ENCODE results near the gene FLVCR2. TPM values are rescaled to one million over a fixed set of nuclear protein-coding genes. Genes with fewer than 3 reads are reported as not detected.

FLVCR2 gene
- total and polyA plus RNA-seq, 5 experiments from 2014 or later, result 0.80 to 3.8 (median 1.7) TPM; not detected in 1

DNA sequence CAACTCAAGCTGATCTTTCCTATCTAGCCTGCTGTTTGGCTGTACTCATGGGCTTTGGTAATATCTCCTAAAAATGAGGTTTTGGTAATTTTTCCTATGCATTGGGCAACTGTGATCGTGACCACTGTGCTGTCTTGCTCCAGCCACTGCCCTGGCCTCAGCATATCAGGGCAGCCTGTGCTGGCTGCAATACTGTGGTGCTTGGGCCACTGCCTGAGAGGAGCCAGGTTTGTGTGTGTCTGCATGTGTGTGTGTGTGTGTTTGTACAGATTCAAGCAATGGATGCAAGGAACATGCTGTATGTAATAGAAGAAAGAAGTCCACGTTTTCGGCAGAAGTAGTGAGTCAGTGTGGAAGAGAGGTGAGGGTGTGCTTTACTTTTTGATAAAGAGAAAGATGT is 69.2 kb downstream of the FLVCR2 start:
- Mint-ChIP-seq H3K27ac (peak overlapping the region in 4 of 10 donors; percentile 8 to 25 (median 18)), H3K36me3 (peaks cover 11 to 47% (median 23%) of the 10 kb centered on the region in 3 donors), H3K27me3 (no peaks in the 10 kb centered on the region), H3K9me3 (no peaks in the 10 kb centered on the region), H3K4me1 (no peaks in the 10 kb centered on the region), H3K4me3 (no peak overlapping the region)
- DNase-seq (no peak), ATAC-seq (no peak)
- POLR2A ChIA-PET, result no interaction called here

GRCh38 chr14:75648066-75648838 is 69.8 kb downstream of the FLVCR2 start:
- no peaks in the 10 kb centered on the region for H3K9me3 Mint-ChIP-seq
- peak overlapping the region in 2 of 10 donors; percentile 25 to 79 for H3K27ac Mint-ChIP-seq
- no peaks in the 10 kb centered on the region for H3K27me3 Mint-ChIP-seq
- H3K36me3 Mint-ChIP-seq, result peaks cover 11 to 53% (median 23%) of the 10 kb centered on the region in 3 donors
- ATAC-seq, result no peak
- H3K4me3 Mint-ChIP-seq, result no peak overlapping the region
- POLR2A ChIA-PET, result no interaction called here
- H3K4me1 Mint-ChIP-seq, result no peaks in the 10 kb centered on the region
- no peak for DNase-seq

GRCh38 chr14:75649337-75649736 is 70.9 kb downstream of the FLVCR2 start:
- Mint-ChIP-seq H3K36me3 (peaks cover 11 to 62% (median 23%) of the 10 kb centered on the region in 3 donors), H3K27me3 (no peaks in the 10 kb centered on the region), H3K4me3 (no peak overlapping the region), H3K9me3 (no peaks in the 10 kb centered on the region), H3K4me1 (peaks cover 0 to 4% (median 1%) of the 10 kb centered on the region in 4 donors), H3K27ac (peak overlapping the region in 1 of 10 donors; percentile 29)
- POLR2A ChIA-PET, result no interaction called here
- DNase-seq (no peak), ATAC-seq (no peak)

DNA sequence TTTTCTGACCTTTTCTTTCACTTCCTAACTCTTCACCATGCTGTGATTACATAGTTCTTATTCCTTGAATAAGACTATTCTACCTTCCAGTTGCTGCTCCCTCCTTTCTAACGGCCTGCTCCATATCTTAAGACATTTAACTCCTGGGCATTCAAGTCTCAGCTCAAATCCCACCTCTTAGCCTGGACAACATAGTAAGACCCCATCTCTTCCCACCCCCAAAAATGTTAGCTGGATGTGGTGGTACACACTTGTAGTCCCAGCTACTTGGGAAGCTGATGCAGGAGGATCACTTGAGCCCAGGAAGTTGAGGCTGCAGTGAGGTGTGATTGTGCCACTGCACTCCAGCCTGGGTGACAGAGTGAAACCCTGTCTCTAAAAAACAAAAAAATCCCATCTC is 71.4 kb downstream of the FLVCR2 start:
- H3K4me3 Mint-ChIP-seq, result no peak overlapping the region
- peaks cover 0 to 4% (median 1%) of the 10 kb centered on the region in 4 donors for H3K4me1 Mint-ChIP-seq
- no peaks in the 10 kb centered on the region for H3K9me3 Mint-ChIP-seq
- H3K27me3 Mint-ChIP-seq, result no peaks in the 10 kb centered on the region
- peak overlapping the region in 2 of 10 donors; percentile 20 to 60 for H3K27ac Mint-ChIP-seq
- DNase-seq (no peak), ATAC-seq (no peak)
- POLR2A ChIA-PET, result no interaction called here
- peaks cover 11 to 66% (median 23%) of the 10 kb centered on the region in 3 donors for H3K36me3 Mint-ChIP-seq

- H3K4me1 Mint-ChIP-seq, result peaks cover 0 to 4% (median 1%) of the 10 kb centered on the region in 4 donors
- no peak overlapping the region for H3K4me3 Mint-ChIP-seq
- POLR2A ChIA-PET, result no interaction called here
- H3K9me3 Mint-ChIP-seq, result no peaks in the 10 kb centered on the region
- peaks cover 11 to 73% (median 23%) of the 10 kb centered on the region in 3 donors for H3K36me3 Mint-ChIP-seq
- ATAC-seq (no peak), DNase-seq (no peak)
- peak overlapping the region in 2 of 10 donors; percentile 60 to 71 for H3K27ac Mint-ChIP-seq
- H3K27me3 Mint-ChIP-seq, result no peaks in the 10 kb centered on the region
Observed at GRCh38 chr14:75650253-75651058, 72.0 kb downstream of the FLVCR2 start.

GRCh38 chr14:75653563-75653962 is 75.1 kb downstream of the FLVCR2 start:
- POLR2A ChIA-PET, result interaction anchor here (0.8 to 2.5 kb wide), 2 partner anchors 76 kb away, joined by 4 to 17 read pairs; partner anchors contain the start of gene FLVCR2
- Mint-ChIP-seq H3K27ac (no peak overlapping the region), H3K4me3 (no peak overlapping the region), H3K27me3 (no peaks in the 10 kb centered on the region), H3K4me1 (peaks cover 0 to 8% (median 4%) of the 10 kb centered on the region in 4 donors), H3K36me3 (peaks cover 11 to 79% (median 21%) of the 10 kb centered on the region in 3 donors), H3K9me3 (no peaks in the 10 kb centered on the region)
- ATAC-seq (no peak), DNase-seq (no peak)

- Mint-ChIP-seq H3K36me3 (peaks cover 11 to 72% (median 19%) of the 10 kb centered on the region in 3 donors), H3K9me3 (no peaks in the 10 kb centered on the region), H3K27me3 (no peaks in the 10 kb centered on the region), H3K27ac (peak overlapping the region in 2 of 10 donors; percentile 49 to 50), H3K4me3 (no peak overlapping the region), H3K4me1 (peaks cover 0 to 13% (median 5%) of the 10 kb centered on the region in 4 donors)
- peak; percentile 93 to 96 for ATAC-seq
- peak; percentile 58 to 84 (median 74) for DNase-seq
- POLR2A ChIA-PET, result interaction anchor here (2.5 kb wide), 1 partner anchor 77 kb away, joined by 17 read pairs; the partner anchor contains the start of gene FLVCR2
Observed at GRCh38 chr14:75654127-75654732, 75.8 kb downstream of the FLVCR2 start.

DNA sequence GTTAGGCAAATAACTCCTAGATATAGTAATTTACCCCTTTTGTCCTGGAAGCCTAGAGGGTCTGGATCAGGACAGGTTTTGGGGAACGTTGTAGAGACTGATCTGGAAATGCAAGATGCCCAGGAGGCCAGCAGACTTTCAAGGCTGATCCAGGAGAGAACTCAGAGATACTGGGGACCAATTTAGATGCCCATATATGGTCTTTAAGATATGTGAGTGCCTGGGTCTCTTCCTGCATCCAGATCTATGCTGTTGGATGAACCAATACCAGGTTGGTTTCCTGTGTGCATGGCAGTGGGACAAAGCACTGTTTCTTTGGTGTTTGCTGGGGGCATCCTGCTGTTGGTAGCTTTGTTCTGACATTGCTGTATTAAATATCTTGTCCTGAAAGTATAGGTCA is 76.8 kb downstream of the FLVCR2 start:
- H3K27ac Mint-ChIP-seq, result peak overlapping the region in 2 of 10 donors; percentile 8 to 31
- no peaks in the 10 kb centered on the region for H3K9me3 Mint-ChIP-seq
- H3K4me3 Mint-ChIP-seq, result no peak overlapping the region
- ATAC-seq (no peak), DNase-seq (no peak)
- POLR2A ChIA-PET, result interaction anchor here (2.5 kb wide), 1 partner anchor 78 kb away, joined by 17 read pairs; the partner anchor contains the start of gene FLVCR2
- no peaks in the 10 kb centered on the region for H3K27me3 Mint-ChIP-seq
- peaks cover 7 to 62% (median 9%) of the 10 kb centered on the region in 3 donors for H3K36me3 Mint-ChIP-seq
- peaks cover 0 to 20% (median 13%) of the 10 kb centered on the region in 4 donors for H3K4me1 Mint-ChIP-seq

- POLR2A ChIA-PET, result interaction anchor here (0.7 kb wide), 1 partner anchor 1110 kb away, joined by 6 read pairs; no protein-coding TSS in a partner anchor
- H3K4me1 Mint-ChIP-seq, result peaks cover 5 to 33% (median 24%) of the 10 kb centered on the region in 4 donors
- H3K4me3 Mint-ChIP-seq, result no peak overlapping the region
- H3K27me3 Mint-ChIP-seq, result no peaks in the 10 kb centered on the region
- ATAC-seq, result no peak
- DNase-seq, result no peak
- H3K27ac Mint-ChIP-seq, result peak overlapping the region in 3 of 10 donors; percentile 2 to 53 (median 30)
- H3K36me3 Mint-ChIP-seq, result peaks cover 0 to 42% (median 0%) of the 10 kb centered on the region in 3 donors
- no peaks in the 10 kb centered on the region for H3K9me3 Mint-ChIP-seq
Observed at GRCh38 chr14:75657331-75657730, 78.9 kb downstream of the FLVCR2 start.

DNA sequence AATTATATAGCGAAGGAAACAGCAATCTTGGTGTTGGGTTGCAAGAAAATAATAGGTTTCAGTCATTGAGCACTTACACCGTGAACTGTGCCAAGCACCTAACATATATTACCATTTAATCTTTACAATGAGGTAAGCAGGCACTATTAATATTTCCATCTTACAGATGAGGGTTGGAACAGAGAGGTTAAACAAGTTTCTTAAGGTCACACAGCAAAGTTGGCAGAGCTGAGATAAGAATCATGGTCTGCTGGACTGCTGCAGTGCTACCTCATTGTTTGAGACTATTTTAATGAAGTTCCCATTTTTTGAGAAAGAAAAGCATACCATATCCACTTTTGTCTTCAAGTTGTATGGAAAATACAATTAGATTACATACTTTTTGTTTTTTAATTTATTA is 80.5 kb downstream of the FLVCR2 start:
- DNase-seq (no peak), ATAC-seq (no peak)
- Mint-ChIP-seq H3K9me3 (no peaks in the 10 kb centered on the region), H3K4me1 (peaks cover 7 to 38% (median 26%) of the 10 kb centered on the region in 4 donors), H3K4me3 (peak overlapping the region in 1 of 10 donors; percentile 40), H3K27ac (peak overlapping the region in 6 of 10 donors; percentile 15 to 83 (median 34)), H3K36me3 (peaks cover 0 to 32% (median 0%) of the 10 kb centered on the region in 3 donors), H3K27me3 (no peaks in the 10 kb centered on the region)
- POLR2A ChIA-PET, result no interaction called here

- Mint-ChIP-seq H3K4me1 (peaks cover 7 to 36% (median 26%) of the 10 kb centered on the region in 4 donors), H3K36me3 (peaks cover 0 to 29% (median 3%) of the 10 kb centered on the region in 3 donors)
Observed at GRCh38 chr14:75660238-75660629, 81.8 kb downstream of the FLVCR2 start.

More at GRCh38 chr14:75660238-75660629, 81.8 kb downstream of the FLVCR2 start:
- Mint-ChIP-seq H3K27ac (peak overlapping the region; percentile 92 to 99 (median 98)), H3K4me3 (peak overlapping the region; percentile 90 to 100 (median 97)), H3K27me3 (no peaks in the 10 kb centered on the region), H3K9me3 (no peaks in the 10 kb centered on the region)
- ATAC-seq (no peak), DNase-seq (no peak)
- POLR2A ChIA-PET, result interaction anchor here (0.7 to 1.8 kb wide), 4 partner anchors 138 to 676 kb away, joined by 3 to 5 read pairs (median 3); partner anchors contain the start of gene BATF

All from naive thymus-derived CD8-positive, alpha-beta T cell (primary cell).